Nephron progenitor cell (in vitro differentiated cells): ENCODE data around the gene MCM9.

ENCODE experiments used
- DNase-seq: peaks from one replicate; pipeline ENCODE4 v3.0.0; 2021
- H3K27ac Mint-ChIP-seq: 2 replicates; pipeline ENCODE4 v1.8.0; 2021; ENCODE audit warnings: mild to moderate bottlenecking, moderate library complexity, mixed read lengths
- H3K27me3 Mint-ChIP-seq: 2 replicates; pipeline ENCODE4 v1.8.0; 2021; ENCODE audit warnings: mild to moderate bottlenecking, low read depth, mixed read lengths; ENCODE audit not compliant: poor library complexity
- H3K36me3 Mint-ChIP-seq: 2 replicates; pipeline ENCODE4 v1.8.0; 2021; ENCODE audit warnings: low read depth, mixed read lengths
- H3K4me1 Mint-ChIP-seq: 2 replicates; pipeline ENCODE4 v1.8.0; 2021; ENCODE audit warnings: mixed read lengths
- H3K4me3 Mint-ChIP-seq: 2 replicates; pipeline ENCODE4 v1.8.0; 2021; ENCODE audit warnings: mild to moderate bottlenecking, moderate library complexity, mixed read lengths
- H3K9me3 Mint-ChIP-seq: 2 replicates; pipeline ENCODE4 v1.8.0; 2021; ENCODE audit warnings: mild to moderate bottlenecking, moderate library complexity, mixed read lengths
- TF ChIP-seq, protein P1 (sequence below): fragments of 200-600 bp; sonication (generic); IDR thresholded peaks from 2 replicates; pipeline ENCODE4 v1.5.0; 2021; ENCODE audit warnings: antibody characterized with exemption

Gene MCM9

DNA sequence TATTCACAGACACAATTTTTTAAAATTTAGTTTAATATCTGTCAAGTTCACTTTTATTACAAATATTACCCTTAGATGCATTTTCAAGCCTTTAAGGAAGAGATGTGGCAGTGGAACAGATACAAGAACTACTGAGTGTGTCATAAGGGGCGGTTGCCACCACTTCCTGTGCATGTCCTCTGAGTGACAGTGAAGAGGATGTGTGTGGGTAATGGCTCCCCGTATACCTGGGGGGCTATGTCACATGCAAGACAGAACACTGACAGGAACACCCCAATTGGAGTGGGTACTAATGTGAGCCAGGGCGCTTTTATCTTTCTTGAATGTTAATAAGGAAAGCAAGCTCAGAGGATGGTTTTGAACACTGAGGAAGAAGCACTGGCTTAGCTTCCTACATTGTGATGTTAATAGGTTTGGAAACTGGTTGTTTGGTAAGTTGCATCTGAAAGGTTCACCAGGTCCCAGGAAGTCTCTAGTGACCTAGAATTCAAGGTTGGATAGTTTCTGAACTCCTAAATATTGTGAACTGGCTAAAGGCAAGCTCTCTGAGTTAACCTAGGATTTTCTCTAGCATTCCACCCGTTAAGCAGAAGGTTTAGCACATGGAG lies 124.4 kb downstream of the MCM9 start:
- TF ChIP-seq, protein P1, sequence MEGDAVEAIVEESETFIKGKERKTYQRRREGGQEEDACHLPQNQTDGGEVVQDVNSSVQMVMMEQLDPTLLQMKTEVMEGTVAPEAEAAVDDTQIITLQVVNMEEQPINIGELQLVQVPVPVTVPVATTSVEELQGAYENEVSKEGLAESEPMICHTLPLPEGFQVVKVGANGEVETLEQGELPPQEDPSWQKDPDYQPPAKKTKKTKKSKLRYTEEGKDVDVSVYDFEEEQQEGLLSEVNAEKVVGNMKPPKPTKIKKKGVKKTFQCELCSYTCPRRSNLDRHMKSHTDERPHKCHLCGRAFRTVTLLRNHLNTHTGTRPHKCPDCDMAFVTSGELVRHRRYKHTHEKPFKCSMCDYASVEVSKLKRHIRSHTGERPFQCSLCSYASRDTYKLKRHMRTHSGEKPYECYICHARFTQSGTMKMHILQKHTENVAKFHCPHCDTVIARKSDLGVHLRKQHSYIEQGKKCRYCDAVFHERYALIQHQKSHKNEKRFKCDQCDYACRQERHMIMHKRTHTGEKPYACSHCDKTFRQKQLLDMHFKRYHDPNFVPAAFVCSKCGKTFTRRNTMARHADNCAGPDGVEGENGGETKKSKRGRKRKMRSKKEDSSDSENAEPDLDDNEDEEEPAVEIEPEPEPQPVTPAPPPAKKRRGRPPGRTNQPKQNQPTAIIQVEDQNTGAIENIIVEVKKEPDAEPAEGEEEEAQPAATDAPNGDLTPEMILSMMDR = no peak
- Mint-ChIP-seq H3K4me3 (no peak overlapping the region), H3K36me3 (peaks cover 26% of the 10 kb centered on the region), H3K9me3 (no peaks in the 10 kb centered on the region), H3K27me3 (no peaks in the 10 kb centered on the region), H3K4me1 (peaks cover 8% of the 10 kb centered on the region), H3K27ac (no peak overlapping the region)
- no peak for DNase-seq

DNA sequence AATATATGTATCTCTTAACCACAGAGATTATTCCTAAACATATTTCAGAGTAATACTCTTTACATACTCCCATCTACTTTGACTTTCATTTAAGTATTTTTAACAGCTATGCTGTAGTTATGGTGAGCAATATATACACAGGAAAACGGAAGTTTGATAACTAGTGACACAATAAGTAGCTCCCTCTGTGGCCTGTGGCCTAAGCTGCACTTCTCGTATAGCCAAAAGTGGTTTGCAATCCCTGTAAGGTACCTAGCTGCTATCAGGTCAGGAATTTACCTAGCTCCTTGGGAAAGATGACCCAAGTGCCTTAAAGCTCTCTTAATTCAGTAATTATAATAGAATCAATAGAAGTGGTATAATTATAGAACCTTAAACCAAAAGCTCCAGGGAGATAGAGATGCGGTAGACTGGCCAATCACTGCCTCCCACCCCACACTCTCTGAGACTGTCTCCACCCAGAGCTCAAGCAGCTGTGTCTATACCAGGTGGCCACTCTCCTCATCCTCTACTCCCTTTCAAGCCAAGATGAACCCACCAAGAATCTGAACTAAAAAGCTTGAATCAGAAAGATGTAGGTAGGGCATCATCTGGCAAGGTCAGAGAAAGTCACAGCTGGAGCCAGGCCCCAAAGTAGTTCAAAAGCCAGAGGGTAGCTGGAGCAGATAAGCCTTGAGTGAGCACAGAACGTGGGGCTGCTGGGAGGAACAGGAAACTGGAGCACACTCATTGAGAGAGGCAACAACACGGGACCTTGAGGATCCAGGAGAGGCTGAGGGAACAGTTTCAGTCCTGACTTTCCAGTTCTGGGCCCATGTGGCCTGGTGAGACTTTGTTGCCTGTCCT lies 125.9 kb downstream of the MCM9 start:
- no peak overlapping the region for H3K4me3 Mint-ChIP-seq
- H3K27ac Mint-ChIP-seq = no peak overlapping the region
- no peak for DNase-seq
- H3K36me3 Mint-ChIP-seq = peaks cover 13% of the 10 kb centered on the region
- H3K9me3 Mint-ChIP-seq = no peaks in the 10 kb centered on the region
- no peaks in the 10 kb centered on the region for H3K27me3 Mint-ChIP-seq
- H3K4me1 Mint-ChIP-seq = no peaks in the 10 kb centered on the region
- TF ChIP-seq, protein P1 = no peak

DNA sequence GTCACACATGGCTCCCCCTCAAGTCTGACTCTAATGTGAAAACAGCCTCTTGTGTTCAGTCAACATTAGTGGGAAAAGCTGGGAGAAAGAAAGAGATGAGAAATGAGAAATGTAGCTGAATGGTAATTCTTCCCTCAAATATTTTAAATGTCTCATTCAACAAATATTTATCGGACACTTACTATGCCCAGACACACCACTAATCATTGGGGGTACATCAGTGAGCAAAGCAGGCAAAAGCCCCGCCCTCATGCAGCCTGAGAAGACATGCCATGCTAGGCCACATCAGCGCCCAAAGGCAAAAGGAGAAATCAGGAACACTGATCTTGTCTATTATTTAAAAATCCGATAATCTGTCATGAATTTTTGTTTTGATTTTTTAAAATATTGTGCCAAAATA lies 130.9 kb downstream of the MCM9 start:
- Mint-ChIP-seq H3K27me3 (peaks cover 4% of the 10 kb centered on the region), H3K27ac (no peak overlapping the region), H3K9me3 (peaks cover 5% of the 10 kb centered on the region), H3K4me1 (peaks cover 6% of the 10 kb centered on the region), H3K4me3 (no peak overlapping the region), H3K36me3 (no peaks in the 10 kb centered on the region)
- TF ChIP-seq, protein P1 = no peak
- no peak for DNase-seq

DNA sequence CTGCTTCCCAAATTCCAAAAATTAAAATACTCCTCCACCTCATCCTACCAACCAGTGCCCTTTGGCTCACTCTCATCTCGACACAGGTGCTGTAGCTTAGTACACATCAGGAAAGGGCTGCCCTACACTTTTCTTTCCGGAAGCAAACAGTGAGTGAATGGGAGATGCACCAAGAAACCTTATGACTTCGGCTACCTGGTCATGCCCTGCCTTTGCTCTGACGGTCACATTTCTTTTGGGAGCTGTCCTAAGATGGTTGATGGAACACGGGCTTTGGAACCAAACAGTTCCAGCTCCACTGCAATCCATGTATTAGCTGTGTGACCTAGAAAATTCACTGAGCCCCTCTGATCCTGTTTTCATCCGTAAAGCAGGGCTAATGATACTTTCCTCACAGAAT lies 133.7 kb downstream of the MCM9 start:
- no peak for DNase-seq
- peaks cover 4% of the 10 kb centered on the region for H3K27me3 Mint-ChIP-seq
- H3K27ac Mint-ChIP-seq = no peak overlapping the region
- H3K4me3 Mint-ChIP-seq = no peak overlapping the region
- peaks cover 27% of the 10 kb centered on the region for H3K9me3 Mint-ChIP-seq
- H3K36me3 Mint-ChIP-seq = peaks cover under 1% of the 10 kb centered on the region
- peaks cover 6% of the 10 kb centered on the region for H3K4me1 Mint-ChIP-seq
- TF ChIP-seq, protein P1 = no peak

DNA sequence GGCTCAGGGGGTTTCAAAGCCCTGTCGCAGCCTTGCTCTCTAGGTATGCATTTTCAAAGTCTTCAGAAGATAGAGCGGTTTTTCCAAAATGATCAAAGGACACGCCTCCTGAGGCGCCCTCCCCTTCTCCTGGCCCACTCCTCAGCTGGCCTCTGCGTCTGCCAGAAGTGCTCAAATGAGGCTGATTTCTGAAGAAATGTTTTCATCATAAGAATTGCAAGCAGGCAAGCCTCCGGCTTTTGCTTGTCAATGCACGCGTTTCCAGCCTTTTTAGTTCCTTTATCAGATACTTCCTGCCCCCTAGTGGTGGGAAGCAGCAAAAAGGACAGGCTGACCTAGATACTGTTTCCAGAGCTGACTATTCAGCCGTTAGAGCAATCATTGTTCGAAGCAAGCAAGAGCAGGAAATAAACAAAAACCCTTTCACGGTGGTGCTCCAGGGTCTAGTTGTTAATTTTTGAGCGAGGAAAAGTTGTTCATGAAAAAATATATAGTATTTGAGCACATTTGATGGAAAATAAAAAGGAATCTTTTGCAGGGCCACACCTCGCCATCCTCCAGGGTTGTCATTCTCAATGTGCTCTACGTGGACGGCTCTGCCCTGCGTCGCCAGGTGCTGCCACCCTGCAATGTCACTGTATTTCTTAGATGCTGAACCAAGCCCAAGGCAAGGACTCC lies 134.4 kb downstream of the MCM9 start:
- DNase-seq = peak; percentile 77
- Mint-ChIP-seq H3K27me3 (peaks cover 4% of the 10 kb centered on the region), H3K4me3 (peak overlapping the region; percentile 69), H3K4me1 (peaks cover 6% of the 10 kb centered on the region), H3K36me3 (peaks cover 8% of the 10 kb centered on the region), H3K9me3 (peaks cover 35% of the 10 kb centered on the region), H3K27ac (no peak overlapping the region)
- TF ChIP-seq, protein P1 = peak; percentile 91
